GM15510 (cell line): ENCODE measurements around the gene PIPOX.

Experiments used
- POLR2A ChIP-seq: IDR thresholded peaks from 3 replicates; pipeline ENCODE4 v1.6.1; 2011; ENCODE audit warnings: borderline replicate concordance; ENCODE audit not compliant: insufficient read length; ENCODE audit errors: extremely low read depth

PIPOX gene, protein sequence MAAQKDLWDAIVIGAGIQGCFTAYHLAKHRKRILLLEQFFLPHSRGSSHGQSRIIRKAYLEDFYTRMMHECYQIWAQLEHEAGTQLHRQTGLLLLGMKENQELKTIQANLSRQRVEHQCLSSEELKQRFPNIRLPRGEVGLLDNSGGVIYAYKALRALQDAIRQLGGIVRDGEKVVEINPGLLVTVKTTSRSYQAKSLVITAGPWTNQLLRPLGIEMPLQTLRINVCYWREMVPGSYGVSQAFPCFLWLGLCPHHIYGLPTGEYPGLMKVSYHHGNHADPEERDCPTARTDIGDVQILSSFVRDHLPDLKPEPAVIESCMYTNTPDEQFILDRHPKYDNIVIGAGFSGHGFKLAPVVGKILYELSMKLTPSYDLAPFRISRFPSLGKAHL

GRCh38 chr17:29042679-29043538, at the start of gene PIPOX:
TSS of gene PIPOX (plus strand) at chr17:29043141. CDS start at chr17:29043226, 85 bp downstream.
- no peak for TF ChIP-seq POLR2A

DNA sequence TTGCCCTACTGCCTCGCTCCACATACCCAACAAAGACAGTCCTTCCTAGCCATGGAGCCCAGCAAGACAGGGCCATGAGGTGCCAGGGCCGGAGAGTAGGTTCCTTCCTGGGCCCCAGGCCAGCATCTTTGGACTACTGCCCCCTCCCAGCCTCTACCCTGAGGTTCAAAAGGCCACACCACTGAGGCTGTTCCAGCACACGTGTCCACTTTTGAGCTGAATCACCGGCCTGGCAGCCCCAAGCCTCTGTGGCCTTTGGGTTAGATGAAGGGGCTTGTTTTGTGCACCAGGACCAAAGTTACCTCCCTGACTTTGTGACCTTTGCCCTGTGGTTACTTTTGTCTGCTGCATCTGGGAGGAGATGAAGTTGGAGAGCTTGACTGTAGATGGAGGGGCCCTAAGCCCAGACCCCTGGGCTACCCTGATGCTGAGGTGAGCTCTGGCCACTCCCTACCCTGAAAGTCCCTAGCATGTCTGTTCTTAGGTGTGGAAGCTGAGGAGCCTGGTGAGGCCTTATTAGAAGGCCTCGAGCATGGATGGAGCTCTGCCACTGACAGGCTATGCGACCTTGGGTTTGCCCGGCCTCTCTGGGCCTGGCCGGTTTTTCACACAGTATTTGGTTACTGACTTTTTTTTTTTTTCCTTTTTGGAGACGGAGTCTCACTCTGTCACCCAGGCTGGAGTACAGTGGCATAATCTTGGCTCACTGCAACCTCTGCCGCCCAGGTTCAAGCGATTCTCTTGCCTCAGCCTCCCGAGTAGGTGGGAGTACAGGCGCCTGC, 49.1 kb upstream of the PIPOX start:
- TF ChIP-seq POLR2A: no peak

DNA sequence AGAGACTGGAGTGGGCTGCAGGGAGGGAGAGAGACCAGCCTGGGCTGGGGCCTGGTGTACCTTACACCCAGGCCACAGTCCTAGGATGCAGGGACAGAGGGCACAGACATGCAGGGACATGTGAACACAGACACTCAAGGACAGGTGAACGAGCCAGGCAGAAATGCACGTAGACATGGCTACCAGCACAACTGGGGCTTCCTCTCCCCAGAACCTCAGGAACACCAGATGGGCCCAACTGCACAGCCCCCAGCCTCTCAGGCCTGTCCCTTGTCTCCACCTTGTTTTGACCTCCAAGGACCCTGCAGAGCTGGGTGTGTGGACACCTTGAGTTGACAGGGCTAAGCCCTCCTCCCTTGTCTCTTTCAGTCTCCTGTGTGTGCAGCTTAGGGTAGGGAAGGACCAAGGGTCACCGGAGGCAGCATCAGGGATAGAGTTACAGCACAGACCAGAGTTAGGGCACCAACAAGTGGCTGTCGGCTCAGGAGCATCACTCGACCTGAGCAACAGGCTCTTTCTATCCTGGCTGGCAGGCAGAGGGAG, 46.3 kb upstream of the PIPOX start:
- TF ChIP-seq POLR2A: no peak

DNA sequence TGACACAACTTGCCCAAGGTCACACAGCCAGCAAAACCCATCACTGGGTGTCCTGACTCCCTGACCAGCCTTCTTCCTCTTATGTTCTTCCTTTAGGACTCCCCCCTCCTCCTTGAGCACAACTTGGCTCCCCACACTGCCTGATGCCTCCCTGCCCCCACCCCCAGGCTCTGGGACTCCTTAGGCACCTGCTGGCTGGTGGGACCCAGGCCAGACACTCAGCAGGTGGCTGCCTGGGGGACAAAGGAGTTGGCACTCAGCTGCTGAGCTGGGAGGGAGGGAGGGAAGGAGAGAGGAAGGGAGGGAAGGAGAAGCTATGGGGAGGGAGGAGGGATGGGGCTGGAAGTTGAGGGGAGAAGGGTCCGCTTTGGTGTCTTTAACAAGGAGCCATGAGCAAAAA, 45.1 kb upstream of the PIPOX start:
- TF ChIP-seq POLR2A: no peak

DNA sequence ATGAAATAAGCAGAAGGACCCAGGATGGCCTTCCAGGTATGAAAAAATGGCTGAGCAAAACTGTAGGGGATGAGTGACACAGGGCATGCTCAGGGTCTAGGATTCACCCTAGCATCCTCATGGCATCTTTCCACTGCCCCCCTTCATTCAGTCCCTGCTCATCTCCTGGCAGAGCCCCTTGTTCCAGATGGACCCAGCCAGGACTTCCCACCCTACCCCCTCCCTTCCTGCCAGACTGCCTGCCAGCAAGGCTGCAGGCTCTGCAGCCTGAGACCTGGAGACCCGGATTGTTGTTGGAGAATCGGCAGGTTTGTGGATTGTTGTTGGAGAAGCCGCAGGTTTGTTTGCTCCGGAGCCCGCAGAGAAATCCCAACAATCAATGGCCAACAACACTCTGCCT, 43.7 kb upstream of the PIPOX start:
- no peak for TF ChIP-seq POLR2A

GRCh38 chr17:29000973-29001372, 42.0 kb upstream of the PIPOX start:
- no peak for TF ChIP-seq POLR2A

DNA sequence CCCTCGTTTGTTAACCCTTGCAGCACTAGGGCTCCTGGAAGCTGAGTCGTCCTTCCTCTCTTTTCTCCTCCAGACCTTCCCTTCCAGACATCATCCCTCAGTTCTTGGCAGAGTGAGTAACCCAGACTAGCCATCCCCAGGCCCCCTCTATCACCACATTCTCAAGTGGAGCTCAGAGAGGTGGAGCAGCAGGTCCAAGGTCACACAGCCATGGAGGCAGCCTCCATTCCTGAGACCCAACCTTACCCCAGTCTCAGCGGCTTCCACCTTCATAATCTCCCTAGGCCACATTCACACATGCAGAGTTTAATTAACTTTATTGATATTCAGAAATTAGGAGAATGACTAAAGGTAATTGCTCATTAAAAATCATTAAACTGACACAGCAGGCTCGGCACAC, 40.1 kb upstream of the PIPOX start:
- no peak for TF ChIP-seq POLR2A

DNA sequence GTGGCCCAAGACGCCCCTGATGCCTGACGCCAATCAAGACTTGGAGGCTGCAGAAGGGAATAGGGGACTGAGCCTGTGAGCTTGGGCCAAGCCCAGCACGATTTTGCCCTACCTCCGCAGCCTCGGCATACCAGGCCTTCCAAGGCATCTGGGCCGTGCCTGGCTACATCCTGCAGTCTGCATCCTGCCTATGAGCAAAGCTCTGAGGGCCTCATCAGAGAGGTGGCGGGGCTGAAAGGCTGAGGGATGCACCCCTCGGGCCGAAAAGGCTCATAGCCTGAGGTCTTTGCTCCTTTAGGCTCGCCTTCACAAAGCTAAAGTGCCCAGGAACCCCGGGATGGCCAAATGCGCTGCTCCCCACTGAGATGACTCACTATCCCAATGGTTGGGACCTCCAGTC, 39.7 kb upstream of the PIPOX start:
- TF ChIP-seq POLR2A: no peak

- TF ChIP-seq POLR2A: no peak
Observed at GRCh38 chr17:29004081-29004692, 38.8 kb upstream of the PIPOX start.

DNA sequence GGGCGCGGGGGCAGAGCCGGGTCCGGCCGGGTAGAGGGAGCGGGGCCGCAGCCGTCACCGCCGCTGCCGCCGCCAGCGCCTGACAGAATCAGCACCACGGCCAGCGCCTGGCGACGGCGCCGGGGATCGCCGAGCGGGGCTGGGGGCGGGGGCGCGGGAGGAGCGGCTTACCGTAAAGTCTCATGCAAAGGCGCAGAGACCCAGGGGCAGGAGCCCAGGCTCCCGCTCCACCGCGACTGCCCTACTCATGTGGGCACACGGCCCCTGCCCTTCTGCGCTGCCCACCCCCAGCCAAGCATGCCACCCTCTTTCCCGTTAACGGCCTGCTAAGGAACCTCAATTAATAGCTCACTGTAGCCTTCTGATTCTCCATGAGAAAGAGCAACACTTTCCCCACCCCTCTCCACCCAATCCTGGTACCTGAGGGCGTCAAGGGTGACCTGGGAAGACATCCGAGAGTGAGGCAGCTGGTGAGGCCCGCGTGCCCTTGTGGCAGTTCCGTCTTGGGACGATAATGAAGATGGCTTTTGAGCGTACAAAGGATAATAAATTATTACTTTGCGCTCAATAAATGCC, 36.9 kb upstream of the PIPOX start, which contains the start of gene SEZ6:
Gene SEZ6 (minus strand): TSS at position 98 of the 576 bp plus-strand sequence. CDS start 164 bp downstream, outside the sequence.
- no peak for TF ChIP-seq POLR2A

GRCh38 chr17:29007456-29007855, 35.5 kb upstream of the PIPOX start:
- TF ChIP-seq POLR2A: no peak

GRCh38 chr17:29007860-29008455, 35.0 kb upstream of the PIPOX start:
- no peak for TF ChIP-seq POLR2A

DNA sequence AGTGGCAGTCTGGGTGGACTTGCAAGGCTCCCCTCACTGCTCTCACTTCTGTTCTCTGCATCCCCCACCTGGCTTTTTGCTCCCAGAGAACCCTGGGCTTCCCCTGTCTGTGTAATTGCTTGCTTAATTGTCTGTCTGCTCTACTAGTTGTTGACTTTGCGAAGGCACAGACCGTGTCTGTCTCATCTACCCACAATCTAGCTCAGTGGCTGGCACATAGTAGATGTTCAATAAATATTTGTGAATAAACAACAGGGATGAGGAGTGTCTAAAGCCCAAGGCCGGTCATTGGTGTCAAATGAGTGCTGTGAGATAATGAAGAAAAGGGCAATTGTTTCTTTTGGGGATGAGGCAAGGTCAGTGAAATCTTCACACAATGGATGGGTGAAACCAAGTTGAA, 34.4 kb upstream of the PIPOX start:
- TF ChIP-seq POLR2A: no peak

- no peak for TF ChIP-seq POLR2A
Observed at GRCh38 chr17:29010129-29010528, 32.8 kb upstream of the PIPOX start.

DNA sequence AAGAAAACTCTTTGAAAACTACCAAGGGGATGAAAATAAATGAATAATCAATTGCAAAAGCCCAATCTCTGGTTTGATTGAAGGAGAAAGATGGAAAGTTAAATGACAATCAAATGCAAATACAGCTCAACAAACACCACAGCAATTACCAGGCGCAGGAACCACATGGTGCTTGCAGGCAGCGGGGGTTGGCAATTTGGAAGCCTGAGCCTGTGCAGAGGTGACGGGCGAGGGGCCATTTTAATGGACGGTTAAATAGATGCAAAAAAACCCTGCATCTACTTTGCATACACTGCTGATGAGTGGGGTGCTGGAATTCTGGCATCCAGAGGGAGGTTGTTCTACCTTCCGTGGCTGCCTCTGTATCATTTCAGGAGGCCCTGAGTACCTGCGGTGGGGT, 32.4 kb upstream of the PIPOX start:
- TF ChIP-seq POLR2A: no peak
